Brain pericyte (primary cell): ENCODE data around the gene CES2.
"Not testable (repeated sequence)": the region's sequence is repeated elsewhere in the genome, so short reads cannot be mapped to it uniquely, and the experiment has no call there.

Experiments
- DNase-seq: peaks from one replicate; pipeline ENCODE4 v3.0.0-alpha.2; 2012; ENCODE audit warnings: low read depth, low spot score

The CES2 gene, protein sequence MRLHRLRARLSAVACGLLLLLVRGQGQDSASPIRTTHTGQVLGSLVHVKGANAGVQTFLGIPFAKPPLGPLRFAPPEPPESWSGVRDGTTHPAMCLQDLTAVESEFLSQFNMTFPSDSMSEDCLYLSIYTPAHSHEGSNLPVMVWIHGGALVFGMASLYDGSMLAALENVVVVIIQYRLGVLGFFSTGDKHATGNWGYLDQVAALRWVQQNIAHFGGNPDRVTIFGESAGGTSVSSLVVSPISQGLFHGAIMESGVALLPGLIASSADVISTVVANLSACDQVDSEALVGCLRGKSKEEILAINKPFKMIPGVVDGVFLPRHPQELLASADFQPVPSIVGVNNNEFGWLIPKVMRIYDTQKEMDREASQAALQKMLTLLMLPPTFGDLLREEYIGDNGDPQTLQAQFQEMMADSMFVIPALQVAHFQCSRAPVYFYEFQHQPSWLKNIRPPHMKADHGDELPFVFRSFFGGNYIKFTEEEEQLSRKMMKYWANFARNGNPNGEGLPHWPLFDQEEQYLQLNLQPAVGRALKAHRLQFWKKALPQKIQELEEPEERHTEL

DNA sequence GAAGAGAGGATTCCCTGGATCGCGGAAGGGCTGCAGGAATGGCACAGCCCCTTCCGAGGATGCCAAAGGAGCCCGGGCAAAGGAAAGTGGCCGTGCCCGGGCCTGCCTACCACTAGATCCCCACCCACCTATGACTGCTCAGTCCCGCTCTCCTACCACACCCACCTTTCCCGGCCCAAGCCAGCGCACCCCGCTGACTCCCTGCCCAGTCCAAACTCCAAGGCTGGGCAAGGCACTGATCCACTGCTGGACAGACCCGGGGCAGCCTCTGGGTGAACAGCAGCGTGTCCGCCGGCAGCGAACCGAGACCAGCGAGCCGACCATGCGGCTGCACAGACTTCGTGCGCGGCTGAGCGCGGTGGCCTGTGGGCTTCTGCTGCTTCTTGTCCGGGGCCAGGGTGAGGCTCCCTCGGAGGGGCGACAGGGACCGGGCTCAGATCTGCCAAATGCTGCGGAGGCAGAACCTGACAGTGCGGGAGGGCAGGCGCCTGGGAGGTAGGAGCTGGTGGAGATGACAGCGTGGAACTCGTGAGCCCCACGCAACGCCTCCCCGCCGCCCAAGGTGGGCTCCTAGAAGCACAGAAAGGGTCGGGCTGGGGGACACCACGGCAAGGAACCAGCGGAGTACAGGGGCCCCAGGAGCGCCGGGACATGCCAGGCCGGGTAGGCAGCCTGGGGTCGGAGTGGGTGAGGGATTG is at the start of gene CES2:
Gene CES2 (plus strand): TSS at position 203 of the 698 bp plus-strand sequence. CDS start 120 bp downstream, at position 323.
- no peak for DNase-seq

DNA sequence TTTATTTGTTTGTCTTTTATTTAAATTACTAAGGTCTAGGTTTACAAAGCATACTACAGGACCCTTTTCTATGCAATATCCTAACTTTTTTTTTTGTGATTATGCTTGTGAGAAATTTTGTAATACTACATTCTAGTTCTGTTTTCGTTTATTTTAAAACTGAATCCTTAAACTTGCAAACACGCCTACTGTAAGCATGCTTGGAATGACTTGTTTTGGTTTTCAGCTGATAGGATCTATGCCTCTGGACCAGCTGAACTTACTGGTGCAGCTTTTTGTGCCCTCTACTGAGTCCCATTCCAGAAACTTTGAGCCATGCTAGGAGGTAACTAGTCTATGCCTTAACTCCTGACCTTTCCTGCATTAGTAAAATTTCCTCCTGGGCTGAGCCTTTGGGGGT is 49.0 kb upstream of the CES2 start:
- DNase-seq, result no peak

DNA sequence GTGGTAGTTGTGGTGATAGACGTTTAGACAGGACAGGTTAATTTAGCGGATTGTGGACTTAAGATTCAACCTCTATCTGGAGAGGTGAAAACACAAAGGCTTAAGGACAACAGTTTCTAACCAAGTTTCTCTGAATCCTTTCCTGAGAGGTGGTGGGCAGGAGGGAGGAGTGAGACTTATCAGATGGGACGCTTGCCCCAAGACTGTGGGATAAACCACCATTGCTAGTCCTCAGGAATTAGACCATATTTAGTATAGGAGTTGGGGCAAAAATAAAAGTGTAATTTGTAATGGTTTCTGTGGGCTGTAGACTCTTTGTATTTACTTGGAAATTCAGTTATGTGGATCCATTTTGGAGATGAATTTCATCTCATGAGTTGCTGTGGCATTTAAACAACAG is 48.4 kb upstream of the CES2 start:
- DNase-seq, result no peak

DNA sequence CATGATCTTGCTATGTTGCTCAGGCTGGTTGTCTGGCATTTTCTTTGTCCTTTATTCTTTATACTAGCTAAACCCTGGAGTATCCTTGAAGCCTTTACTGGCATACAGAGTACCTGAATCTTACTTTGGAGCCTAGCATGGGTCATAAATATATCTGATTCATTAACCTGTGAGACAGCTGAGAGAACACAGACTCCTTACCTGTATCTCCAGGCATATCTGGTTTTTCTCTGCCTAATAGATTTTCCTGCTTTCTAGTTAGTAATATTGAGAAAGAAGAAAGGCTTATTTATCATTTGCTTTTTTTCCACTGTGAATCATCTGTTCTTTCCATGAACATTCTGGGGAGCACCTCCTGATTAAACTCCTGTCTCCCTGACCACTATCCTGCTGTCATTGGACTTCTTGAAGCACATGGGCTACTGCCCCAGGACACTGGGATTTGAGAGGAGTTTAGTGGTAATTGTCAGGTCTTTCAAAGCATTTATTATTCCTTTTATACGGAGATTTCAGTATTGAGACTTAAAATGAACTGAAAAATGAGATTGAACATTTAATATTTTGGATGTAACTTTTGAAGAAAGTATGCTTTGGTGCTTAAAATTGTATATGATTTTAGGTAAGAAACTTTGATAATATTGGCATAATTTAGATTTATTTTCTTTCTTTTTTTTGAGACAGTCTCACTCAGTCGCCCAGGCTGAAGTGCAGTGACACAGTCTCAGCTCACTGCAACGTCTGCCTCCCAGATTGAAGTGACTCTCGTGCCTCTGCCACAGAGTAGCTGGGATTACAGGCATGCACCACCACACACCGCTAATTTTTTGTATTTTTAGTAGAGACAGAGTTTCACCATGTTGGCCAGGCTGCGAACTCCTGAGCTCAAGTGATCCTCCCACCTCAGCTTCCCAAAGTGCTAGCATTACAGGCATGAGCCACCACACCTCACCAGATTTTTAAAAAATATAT is 46.4 kb upstream of the CES2 start:
- no peak for DNase-seq

DNA sequence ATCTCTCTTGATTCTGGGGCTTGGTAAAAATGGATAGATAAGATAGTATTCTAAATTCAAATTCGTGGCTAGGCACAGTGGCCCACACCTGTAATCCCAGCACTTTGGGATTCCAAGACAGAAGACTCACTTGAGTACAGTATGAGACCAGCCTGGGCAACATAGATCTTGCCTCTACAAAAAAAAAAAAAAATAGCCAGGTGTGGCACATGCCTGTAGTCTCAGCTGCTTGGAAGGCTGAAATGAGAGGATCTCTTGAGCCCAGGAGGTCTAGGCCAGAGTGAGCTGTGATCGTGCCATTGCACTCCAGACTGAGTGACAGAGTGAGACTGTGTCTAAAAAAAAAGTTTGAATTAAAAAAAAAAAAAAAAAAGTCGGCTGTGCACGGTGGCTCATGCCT is 45.7 kb upstream of the CES2 start:
- no peak for DNase-seq

DNA sequence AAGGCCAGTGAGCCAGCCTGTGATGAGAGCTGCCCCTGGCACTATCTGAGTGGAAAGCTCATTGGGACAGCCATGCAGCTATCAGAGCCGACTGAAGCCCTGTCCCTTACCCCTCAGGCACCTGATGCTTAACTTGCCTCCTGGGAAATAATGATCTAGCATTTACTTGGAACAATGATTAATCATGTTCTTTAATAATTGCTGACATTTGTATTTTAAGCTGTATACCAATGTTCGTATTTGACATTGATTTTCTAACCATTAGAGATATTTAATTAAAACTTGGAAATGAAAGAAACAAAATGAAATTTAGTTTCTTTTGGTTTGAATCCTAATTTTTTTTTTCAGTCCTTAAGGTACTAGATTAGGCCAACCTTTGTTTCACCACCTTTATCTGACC is 44.5 kb upstream of the CES2 start:
- no peak for DNase-seq

DNA sequence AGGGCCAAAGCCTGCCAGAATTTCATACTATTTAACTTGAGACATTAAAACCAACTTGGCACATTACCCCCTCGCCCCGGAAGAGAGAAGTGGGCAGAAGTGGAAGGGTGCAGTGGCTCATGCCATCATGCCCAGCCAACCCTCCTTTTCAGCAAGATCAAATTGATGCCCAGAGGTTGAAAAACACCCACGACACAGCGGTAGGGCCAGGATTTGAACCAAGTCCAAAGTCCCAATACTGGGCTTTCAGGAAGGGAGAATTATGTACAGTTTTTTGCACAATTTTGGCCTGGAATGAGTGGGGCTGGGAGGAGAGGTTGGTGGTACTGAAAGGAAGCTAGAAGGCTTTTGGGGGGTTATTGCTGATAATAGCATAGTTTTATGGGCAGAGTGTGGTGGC is 44.0 kb upstream of the CES2 start:
- DNase-seq, result no peak

DNA sequence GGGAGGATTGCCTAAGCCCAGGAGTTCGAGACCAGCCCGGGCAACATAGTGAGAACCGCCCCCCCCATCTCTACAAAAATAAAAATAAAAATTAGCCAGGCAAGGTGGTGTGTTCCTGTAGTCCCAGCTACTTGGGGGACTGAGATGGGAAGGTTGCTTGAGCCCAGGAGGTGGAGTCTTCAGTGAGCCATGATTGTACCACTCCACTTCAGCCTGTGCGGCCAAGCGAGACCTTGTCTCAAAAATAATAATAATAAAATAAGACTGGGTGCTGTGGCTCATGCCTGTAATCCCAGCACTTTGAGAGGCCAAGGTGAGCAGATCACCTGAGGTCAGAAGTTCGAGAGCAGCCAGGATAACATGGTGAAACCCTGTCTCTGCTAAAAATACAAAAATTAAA is 43.5 kb upstream of the CES2 start:
- DNase-seq, result no peak

DNA sequence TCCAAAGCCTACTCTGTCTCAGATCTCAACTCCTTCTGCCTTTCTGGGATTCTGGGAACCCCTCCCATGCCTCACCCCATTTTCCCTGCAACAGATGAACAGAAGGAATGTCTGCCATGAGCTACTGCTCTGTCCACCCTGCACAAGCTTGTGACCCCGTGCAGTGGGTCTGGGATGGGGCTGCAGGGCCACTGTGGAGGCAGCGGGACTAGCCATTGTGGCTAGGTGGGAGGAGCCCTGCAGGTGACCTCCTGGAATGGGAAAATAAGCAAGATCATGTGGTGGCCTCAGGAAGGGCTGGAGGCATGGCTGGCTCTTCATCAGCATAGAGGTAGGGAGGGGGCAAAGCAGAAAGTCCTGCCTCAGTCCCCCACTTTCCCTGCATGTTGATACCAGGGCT is 41.3 kb upstream of the CES2 start:
- DNase-seq, result no peak

DNA sequence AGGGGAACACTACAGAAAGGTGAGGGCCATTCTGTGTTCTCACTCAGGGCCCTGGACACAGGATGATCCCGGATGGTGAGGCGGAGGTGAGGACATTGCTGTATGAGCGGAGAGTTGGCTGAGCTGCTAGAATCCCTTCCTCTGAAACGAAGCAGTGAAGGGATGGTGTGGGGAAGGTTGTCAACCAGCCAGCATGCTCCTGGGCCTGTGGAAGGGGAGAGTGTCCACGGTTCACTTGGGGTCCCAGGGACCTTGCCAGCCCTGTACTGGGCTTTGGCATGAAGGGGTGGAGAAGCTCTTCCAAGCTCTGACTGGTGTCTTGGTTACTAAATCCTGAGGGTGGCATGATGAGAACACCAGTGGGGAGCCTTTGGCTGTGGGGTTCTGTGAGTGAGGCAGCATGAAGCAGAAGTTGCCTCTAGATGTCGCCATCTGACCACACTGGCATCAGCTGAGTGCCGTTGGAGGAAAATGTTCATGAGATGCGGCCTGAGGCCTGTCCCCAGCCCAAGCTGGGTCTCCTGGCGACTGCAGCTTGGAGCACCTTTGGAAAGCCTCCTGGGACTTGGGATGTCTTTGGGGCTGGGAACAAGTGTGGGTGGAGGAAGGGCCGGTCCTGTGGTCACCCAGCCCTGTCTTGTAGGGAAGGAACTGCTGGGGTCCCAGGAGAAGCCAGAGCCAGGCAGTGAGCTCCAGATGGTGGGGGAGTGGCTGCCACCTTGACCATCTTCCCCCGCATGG is 40.2 kb upstream of the CES2 start:
- no peak for DNase-seq

DNA sequence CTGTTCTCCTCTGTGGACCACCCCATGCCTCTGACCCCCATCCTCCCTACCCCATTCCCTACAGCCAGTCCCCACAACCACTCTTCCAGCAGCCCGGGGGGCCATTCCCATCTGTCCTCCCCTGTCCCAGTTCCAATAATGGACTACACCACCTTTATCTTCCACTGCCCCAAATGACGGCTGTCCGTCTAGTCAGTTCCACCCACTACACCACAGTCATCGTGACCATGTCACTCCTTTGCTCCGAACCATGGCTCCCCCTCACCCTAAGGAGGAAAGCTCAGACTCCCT is 39.7 kb upstream of the CES2 start:
- no peak for DNase-seq

DNA sequence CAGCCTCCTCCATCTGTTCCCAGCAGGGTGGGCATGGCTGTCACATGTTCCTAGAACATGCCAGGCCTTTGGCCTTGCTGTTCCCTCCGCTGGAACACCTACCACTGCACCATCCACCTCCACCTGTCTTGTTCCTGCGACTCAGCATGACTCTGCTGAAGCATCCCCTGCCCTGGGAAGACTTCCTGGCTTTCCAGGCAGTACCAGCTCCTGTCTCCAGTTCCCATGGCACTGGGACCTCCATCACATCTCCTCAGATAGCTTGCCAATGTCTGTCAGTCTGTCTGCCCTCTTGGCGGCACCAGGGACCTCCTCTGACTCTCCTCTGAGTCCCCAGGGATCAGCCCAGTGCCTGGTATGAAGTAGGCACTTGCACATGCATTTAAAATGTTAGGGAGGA is 39.3 kb upstream of the CES2 start:
- no peak for DNase-seq

DNA sequence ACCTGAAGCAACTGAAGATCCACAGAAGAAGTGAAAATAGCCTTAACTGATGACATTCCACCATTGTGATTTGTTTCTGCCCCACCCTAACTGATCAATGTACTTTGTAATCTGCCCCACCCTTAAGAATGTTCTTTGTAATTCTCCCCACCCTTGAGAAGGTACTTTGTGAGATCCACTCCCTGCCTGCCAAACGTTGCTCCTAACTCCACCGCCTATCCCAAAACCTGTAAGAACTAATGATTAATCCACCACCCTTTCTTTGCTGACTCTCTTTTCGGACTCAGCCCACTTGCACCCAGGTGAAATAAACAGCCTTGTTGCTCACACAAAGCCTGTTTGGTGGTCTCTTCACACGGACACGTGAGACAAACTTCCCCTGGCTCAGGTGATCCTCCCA is 38.6 kb upstream of the CES2 start:
- DNase-seq, result not testable (repeated sequence)

DNA sequence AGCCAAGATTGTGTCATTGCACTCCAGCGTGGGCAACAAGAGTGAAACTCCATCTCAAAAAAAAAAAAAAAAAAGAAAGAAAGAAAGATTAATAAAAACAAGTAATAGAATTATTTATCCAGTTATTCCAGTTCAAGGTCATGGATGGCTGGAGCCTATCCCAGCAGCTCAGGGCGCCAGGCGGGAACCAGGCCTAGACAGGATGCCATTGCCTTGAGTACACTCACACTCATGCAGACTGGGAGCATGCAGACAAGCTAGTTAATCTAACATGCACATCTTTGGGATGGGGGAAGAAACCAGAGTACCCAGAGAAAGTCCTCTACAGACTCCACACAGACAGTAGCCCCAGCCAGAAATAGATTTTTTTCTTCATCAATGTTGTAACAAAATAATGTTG is 37.1 kb upstream of the CES2 start:
- no peak for DNase-seq

DNA sequence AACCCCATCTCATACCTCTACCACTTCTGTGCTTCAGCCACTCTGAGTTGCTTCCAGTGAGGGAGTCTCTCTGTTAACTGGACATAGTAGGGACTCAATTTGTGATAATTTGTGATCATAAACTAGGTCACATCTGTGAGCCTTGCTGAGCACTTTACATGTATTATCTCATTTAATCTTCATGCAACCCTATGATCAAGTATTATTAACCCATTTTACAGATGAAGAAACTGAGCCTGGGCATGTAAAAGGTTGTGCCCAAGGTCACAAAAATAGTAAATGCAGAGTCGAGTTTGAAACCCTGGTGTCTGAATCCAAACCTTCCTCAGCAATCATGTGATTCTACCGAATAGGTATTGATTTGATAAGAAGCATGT is 36.4 kb upstream of the CES2 start:
- no peak for DNase-seq

DNA sequence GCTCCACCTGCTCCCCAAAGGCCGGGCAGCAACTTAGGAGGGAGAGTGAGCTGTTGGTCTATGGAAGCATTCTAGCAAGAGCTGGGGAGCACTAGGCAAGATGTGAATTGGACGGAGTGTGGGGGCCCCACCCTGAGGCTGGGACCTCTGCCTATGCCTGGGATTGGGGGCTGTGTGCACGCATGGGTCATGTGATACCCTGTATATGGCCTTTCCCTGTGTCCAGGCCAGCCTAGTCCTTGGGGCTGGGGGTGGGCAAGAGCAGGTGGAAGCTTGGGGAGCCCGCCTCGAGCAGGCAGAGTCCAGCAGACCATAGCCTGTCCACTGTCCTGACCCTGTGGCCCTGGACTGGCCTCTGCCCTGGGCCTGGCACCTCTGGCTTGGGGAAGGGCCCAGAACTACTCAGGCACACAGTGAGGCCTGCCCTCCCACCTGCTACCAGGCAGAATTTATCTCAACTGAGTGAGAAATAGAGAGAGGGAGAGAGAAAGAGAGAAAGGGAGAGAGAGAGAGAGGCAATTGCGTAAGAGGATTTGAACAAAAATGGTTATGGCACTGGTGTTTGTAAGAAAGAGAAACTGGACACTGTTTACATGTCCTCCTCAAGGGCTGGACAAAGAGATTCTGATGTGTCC is 35.9 kb upstream of the CES2 start:
- no peak for DNase-seq

DNA sequence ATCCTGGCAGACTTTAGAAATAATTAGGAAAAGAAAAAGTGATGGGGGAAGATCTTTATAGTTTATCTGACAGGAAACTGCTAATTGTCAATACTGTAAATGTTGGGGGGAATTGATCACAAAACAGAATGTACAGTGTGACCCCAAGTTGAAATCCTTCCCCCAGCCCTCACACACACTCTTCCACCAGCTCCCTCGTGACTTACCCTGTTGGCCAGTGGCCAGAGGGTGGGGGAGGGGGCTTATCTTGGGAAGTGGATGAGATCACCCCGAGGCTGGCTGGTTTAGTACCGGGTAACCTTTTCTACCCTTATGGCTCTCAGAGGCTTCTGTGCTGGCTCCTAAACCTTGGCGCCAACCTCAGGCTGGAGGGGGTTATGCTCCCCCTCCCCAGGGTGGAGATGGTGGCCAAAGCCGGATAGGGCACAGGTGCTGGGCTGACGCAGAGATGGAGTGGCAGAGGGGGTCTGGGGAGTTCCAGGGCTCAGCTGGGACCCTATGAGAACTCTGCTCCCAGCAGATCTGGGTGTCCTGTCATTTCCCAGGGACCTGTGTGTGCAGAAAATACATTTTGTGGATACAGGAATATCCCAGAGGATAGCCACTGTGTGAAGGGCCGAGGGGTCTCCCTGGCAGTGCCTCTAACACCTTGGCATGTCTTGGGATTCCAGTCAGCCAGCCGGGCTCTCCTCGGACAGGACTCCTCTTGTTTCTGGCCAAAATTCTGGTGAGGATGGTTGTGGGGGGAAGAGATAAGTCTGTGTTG is 35.2 kb upstream of the CES2 start:
- DNase-seq, result no peak

DNA sequence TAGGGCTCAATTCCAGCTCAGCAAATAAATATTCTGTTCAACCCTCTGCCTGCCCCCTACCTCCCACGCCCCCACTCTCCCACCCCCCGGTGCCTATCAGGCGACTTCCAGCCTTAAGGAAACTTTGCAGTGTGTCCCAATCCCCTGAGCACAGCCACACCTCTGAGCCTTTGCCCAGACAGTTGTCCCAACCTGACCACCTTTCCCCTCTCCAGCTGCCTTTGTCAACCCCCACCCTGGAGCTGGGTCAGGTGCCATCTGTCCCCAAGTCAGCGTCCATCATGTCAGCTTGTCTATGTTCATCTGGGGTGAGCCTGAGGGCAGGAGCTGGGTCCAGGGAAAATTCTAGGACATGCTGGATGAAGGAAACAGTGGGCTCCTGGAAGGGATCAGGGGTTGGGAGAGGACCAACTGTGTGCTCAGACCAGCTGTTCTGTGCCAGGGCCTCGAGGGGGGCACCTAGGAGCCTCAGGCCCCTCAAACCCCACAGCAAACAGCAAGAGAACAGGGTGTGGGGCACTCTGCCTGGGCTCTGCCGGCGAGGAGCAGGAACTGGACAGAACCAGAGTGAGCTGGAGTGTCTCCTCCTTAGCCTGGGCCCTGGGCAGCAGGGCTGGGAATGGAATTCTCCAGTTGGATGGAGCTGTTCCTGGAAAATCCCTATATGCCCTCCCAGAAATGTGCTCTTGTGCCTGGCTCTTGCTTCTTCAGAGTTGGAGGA is 34.4 kb upstream of the CES2 start:
- no peak for DNase-seq

DNA sequence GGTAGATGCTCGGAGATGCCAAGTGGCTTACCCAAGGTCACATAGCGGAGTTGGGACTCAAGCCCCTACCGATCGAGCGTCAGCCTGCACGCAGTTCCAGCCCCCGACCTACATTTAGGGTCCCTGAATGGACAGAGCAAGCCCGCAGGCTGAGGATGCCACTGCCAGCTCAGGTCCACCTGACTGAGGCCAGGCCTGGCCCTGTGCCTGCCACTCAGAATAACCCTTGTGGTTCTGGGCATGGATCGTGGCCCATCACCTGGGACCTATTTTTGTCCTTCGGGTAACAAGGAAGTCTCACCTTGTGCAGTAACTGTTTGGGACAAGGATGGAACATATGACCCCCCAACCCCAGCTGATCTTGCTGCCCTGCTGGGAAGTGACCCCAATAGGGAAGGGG is 33.7 kb upstream of the CES2 start:
- no peak for DNase-seq
